SU-DHL-6 (cell line): ENCODE measurements around the gene FASTKD3.

Source experiments
- H2AFZ ChIP-seq: fragments of 200-600 bp; sonication (generic); 2 replicates; pipeline ENCODE4 v1.6.1; 2014; ENCODE audit warnings: low read depth, mild to moderate bottlenecking, moderate library complexity, mixed read lengths, antibody characterized with exemption, low read length; ENCODE audit not compliant: severe bottlenecking
- H3F3A ChIP-seq: fragments of 200-600 bp; shearing (Covaris generic); 2 replicates; pipeline ENCODE4 v1.6.0; 2016; ENCODE audit warnings: antibody characterized with exemption, mild to moderate bottlenecking; ENCODE audit not compliant: insufficient read depth
- H3K27ac ChIP-seq: fragments of 200-600 bp; sonication (generic); 2 replicates; pipeline ENCODE4 v1.5.1; 2016; ENCODE audit warnings: low read depth, mild to moderate bottlenecking, low read length, moderate library complexity, mixed read lengths
- H3K27me3 ChIP-seq: fragments of 200-600 bp; sonication (generic), shearing (Covaris generic); 2 replicates; pipeline ENCODE4 v1.6.0; 2014; ENCODE audit warnings: mild to moderate bottlenecking, low read length
- H3K36me3 ChIP-seq: fragments of 200-600 bp; sonication (generic); 2 replicates; pipeline ENCODE4 v1.6.1; 2014; ENCODE audit warnings: mild to moderate bottlenecking, low read length, mixed read lengths
- H3K4me2 ChIP-seq: fragments of 300-600, 200-600 bp; shearing (Covaris generic), sonication (generic); 2 replicates; pipeline ENCODE4 v1.6.0; 2014; ENCODE audit warnings: low read length, low read depth, mild to moderate bottlenecking; ENCODE audit not compliant: poor library complexity, severe bottlenecking
- H3K4me3 ChIP-seq: fragments of 200-600 bp; sonication (generic); 2 replicates; pipeline ENCODE4 v1.5.1; 2014; ENCODE audit warnings: antibody characterized with exemption, low read length, mild to moderate bottlenecking, mixed read lengths; ENCODE audit not compliant: insufficient read depth, poor library complexity, severe bottlenecking
- H3K79me2 ChIP-seq: fragments of 200-600 bp; sonication (generic); 2 replicates; pipeline ENCODE4 v1.6.1; 2014; ENCODE audit warnings: mild to moderate bottlenecking, low read length, moderate library complexity; ENCODE audit not compliant: insufficient read depth
- H3K9ac ChIP-seq: fragments of 200-600 bp; sonication (generic); 2 replicates; pipeline ENCODE4 v1.7.0; 2014; ENCODE audit warnings: mild to moderate bottlenecking, low read length
- H3K9me2 ChIP-seq: fragments of 200-600 bp; sonication (generic); replicated peaks from 2 replicates; pipeline ENCODE4 v1.6.1; 2014; ENCODE audit warnings: low read length; ENCODE audit not compliant: insufficient read depth
- H3K9me3 ChIP-seq: fragments of 200-600 bp; sonication (generic); 2 replicates; pipeline ENCODE4 v1.6.1; 2014; ENCODE audit warnings: low read length, mixed read lengths; ENCODE audit not compliant: insufficient read depth
- H4K20me1 ChIP-seq: fragments of 200-600 bp; sonication (generic); 2 replicates; pipeline ENCODE4 v1.6.1; 2014; ENCODE audit warnings: low read depth, mild to moderate bottlenecking, antibody characterized with exemption, low read length, moderate library complexity, mixed read lengths
- CTCF ChIP-seq: fragments of 200-600 bp; sonication (generic); IDR thresholded peaks from one replicate; pipeline ENCODE4 v1.5.1; 2017; ENCODE audit warnings: antibody characterized with exemption, mild to moderate bottlenecking, low read length, moderate library complexity; ENCODE audit not compliant: insufficient read depth, poor library complexity, severe bottlenecking
- EZH2phosphoT487 ChIP-seq: fragments of 200-600 bp; sonication (generic), shearing (Covaris generic); conservative IDR thresholded peaks from 2 replicates; pipeline ENCODE4 v1.6.1; 2018; ENCODE audit warnings: mild to moderate bottlenecking, antibody characterized with exemption, low read length, moderate library complexity, mixed read lengths

The FASTKD3 gene

GRCh38 chr5:7828269-7828668 is 40.6 kb downstream of the FASTKD3 start:
- H2AFZ ChIP-seq, result no peak overlapping the region
- H3K4me3 ChIP-seq, result no peak overlapping the region
- H3K36me3 ChIP-seq, result no peaks in the 10 kb centered on the region
- no peak overlapping the region for H3K27ac ChIP-seq
- H3K27me3 ChIP-seq, result no peaks in the 10 kb centered on the region
- H4K20me1 ChIP-seq, result no peaks in the 10 kb centered on the region
- no peaks in the 10 kb centered on the region for H3K79me2 ChIP-seq
- H3K9me3 ChIP-seq, result no peaks in the 10 kb centered on the region
- H3K4me2 ChIP-seq, result no peak overlapping the region
- no peaks in the 10 kb centered on the region for H3F3A ChIP-seq
- no peaks in the 10 kb centered on the region for H3K9me2 ChIP-seq
- H3K9ac ChIP-seq, result no peak overlapping the region
- no peak for TF ChIP-seq CTCF
- no peak for TF ChIP-seq EZH2phosphoT487

- TF ChIP-seq EZH2phosphoT487 (no peak), CTCF (no peak)
- no peaks in the 10 kb centered on the region for H3K9me3 ChIP-seq
- H3K9ac ChIP-seq, result no peak overlapping the region
- no peaks in the 10 kb centered on the region for H3F3A ChIP-seq
- no peaks in the 10 kb centered on the region for H3K79me2 ChIP-seq
- no peaks in the 10 kb centered on the region for H4K20me1 ChIP-seq
- no peak overlapping the region for H3K4me2 ChIP-seq
- no peaks in the 10 kb centered on the region for H3K9me2 ChIP-seq
- H3K36me3 ChIP-seq, result no peaks in the 10 kb centered on the region
- H2AFZ ChIP-seq, result no peak overlapping the region
- H3K27ac ChIP-seq, result no peak overlapping the region
- no peaks in the 10 kb centered on the region for H3K27me3 ChIP-seq
- no peak overlapping the region for H3K4me3 ChIP-seq
Measured at GRCh38 chr5:7827610-7828009, 41.2 kb downstream of the FASTKD3 start.

GRCh38 chr5:7825630-7826029 is 43.2 kb downstream of the FASTKD3 start:
- Histone ChIP-seq H3K36me3 (no peaks in the 10 kb centered on the region), H3K9ac (no peak overlapping the region), H4K20me1 (no peaks in the 10 kb centered on the region), H3K9me3 (no peaks in the 10 kb centered on the region), H3K27ac (no peak overlapping the region), H3K79me2 (no peaks in the 10 kb centered on the region), H3K4me2 (no peak overlapping the region), H3K27me3 (no peaks in the 10 kb centered on the region), H2AFZ (no peak overlapping the region), H3K4me3 (no peak overlapping the region), H3F3A (no peaks in the 10 kb centered on the region), H3K9me2 (no peaks in the 10 kb centered on the region)
- TF ChIP-seq EZH2phosphoT487 (no peak), CTCF (no peak)

GRCh38 chr5:7824995-7825394 is 43.8 kb downstream of the FASTKD3 start:
- Histone ChIP-seq H3K79me2 (no peaks in the 10 kb centered on the region), H3K27ac (no peak overlapping the region), H4K20me1 (no peaks in the 10 kb centered on the region), H3K4me2 (no peak overlapping the region), H3K36me3 (no peaks in the 10 kb centered on the region), H3K9ac (no peak overlapping the region), H2AFZ (no peak overlapping the region), H3F3A (no peaks in the 10 kb centered on the region), H3K9me2 (no peaks in the 10 kb centered on the region), H3K9me3 (no peaks in the 10 kb centered on the region), H3K4me3 (no peak overlapping the region), H3K27me3 (no peaks in the 10 kb centered on the region)
- TF ChIP-seq CTCF (no peak), EZH2phosphoT487 (no peak)
